ENCODE results near the gene SUMO2. TPM values are rescaled to one million over a fixed set of nuclear protein-coding genes. Genes with fewer than 3 reads are reported as not detected.

SUMO2 gene
- total and polyA plus RNA-seq, 2 of the 13 experiments (the other 11 are each of a cell fraction or from before 2014, with no cell fraction given), result 337 to 553 TPM

- no peak for TF ChIP-seq ETS1 (CRISPR knock-in tag; IDR thresholded peaks at IDR 0.05)
- TF ChIP-seq ZNF841 (CRISPR knock-in tag; IDR thresholded peaks at IDR 0.05; ENCODE audit: borderline replicate concordance), result no peak
- peak; percentile 58; the same call in 1 of the 2 replicates for TF ChIP-seq AHDC1 (CRISPR knock-in tag; IDR thresholded peaks at IDR 0.05; ENCODE audit: borderline replicate concordance)
- no peak for TF ChIP-seq SOX5 (CRISPR knock-in tag; IDR thresholded peaks at IDR 0.05; ENCODE audit: borderline replicate concordance)
- TF ChIP-seq ZNF292 (CRISPR knock-in tag; IDR thresholded peaks at IDR 0.05; ENCODE audit: borderline replicate concordance, low read depth), result no peak; the same call in 1 of the 2 replicates
- peak; percentile 32; the same call in 1 of the 2 replicates for TF ChIP-seq PATZ1 (CRISPR knock-in tag; IDR thresholded peaks at IDR 0.05)
- TF ChIP-seq MED8 (CRISPR knock-in tag; IDR thresholded peaks at IDR 0.05; ENCODE audit: insufficient replicate concordance), result no peak
- TF ChIP-seq ZNF598 (CRISPR knock-in tag; IDR thresholded peaks at IDR 0.05; ENCODE audit: borderline replicate concordance), result no peak
- TF ChIP-seq XRCC5 (optimal IDR thresholded peaks at IDR 0.05; ENCODE audit: low read length), result no peak
- TF ChIP-seq MXD1 (CRISPR knock-in tag; IDR thresholded peaks at IDR 0.05), result no peak
- TF ChIP-seq ZNF616 (CRISPR knock-in tag; IDR thresholded peaks at IDR 0.05; ENCODE audit: low read depth), result 0 out of 2 replicates have a peak, but pooled peaks have one; percentile 45
- TF ChIP-seq ZNF329 (CRISPR knock-in tag; IDR thresholded peaks at IDR 0.05; ENCODE audit: low read depth), result no peak
- no peak for TF ChIP-seq SIX1 (CRISPR knock-in tag; IDR thresholded peaks at IDR 0.05; ENCODE audit: borderline replicate concordance)
- TF ChIP-seq ZNF230 (CRISPR knock-in tag; IDR thresholded peaks at IDR 0.05), result no peak
- TF ChIP-seq PTBP1 (IDR thresholded peaks at IDR 0.05; ENCODE audit: low read depth, low read length, poor library complexity, severe bottlenecking), result no peak
- TF ChIP-seq KLF15 (CRISPR knock-in tag; IDR thresholded peaks at IDR 0.05; ENCODE audit: borderline replicate concordance), result no peak
- no peak for TF ChIP-seq ZNF83 (CRISPR knock-in tag; IDR thresholded peaks at IDR 0.05; ENCODE audit: borderline replicate concordance)
- TF ChIP-seq NONO (IDR thresholded peaks at IDR 0.05), result no peak
- TF ChIP-seq NONO (CRISPR knock-in tag; conservative IDR thresholded peaks at IDR 0.05), result 0 out of 2 replicates have a peak, but pooled peaks have one; percentile 16
- TF ChIP-seq SRSF9 (IDR thresholded peaks at IDR 0.05; ENCODE audit: borderline replicate concordance, insufficient read depth, low read depth, low read length, poor library complexity, severe bottlenecking), result no peak
- no peak; the same call in 1 of the 2 replicates for TF ChIP-seq ZNF460 (CRISPR knock-in tag; IDR thresholded peaks at IDR 0.05; ENCODE audit: borderline replicate concordance)
These were observed 29.0 kb downstream of the SUMO2 start (continued) for GRCh38 chr17:75153780-75154194.

All from HepG2 (cell line).